Endothelial cell of umbilical vein (primary cell): ENCODE data around the gene RNF187. TPM values are rescaled to one million over a fixed set of nuclear protein-coding genes. Genes with fewer than 3 reads are reported as not detected.

Experiments used
- BruUV-seq: library from RNA; stranded (reverse); fragments of 400-500 nt; replicated peaks from 2 replicates; lab custom pipeline; 2021; lab: Mats Ljungman, UMichigan
- CTCF ChIA-PET: fragments of 300-600, 350-600 bp; sonication (Branson Sonifier 250); formaldehyde crosslinking; loops from one replicate; lab custom pipeline; 2021; ENCODE audit warnings: antibody characterized with exemption, inconsistent platforms; lab: Charles Lee
- POLR2A ChIA-PET: fragments of 300-600, 350-600 bp; sonication (Branson Sonifier 250); formaldehyde crosslinking; loops from one replicate; lab custom pipeline; 2021; ENCODE audit warnings: antibody characterized with exemption, inconsistent platforms; lab: Charles Lee
- DNase-seq: peaks from one replicate; pipeline ENCODE4 v3.0.0-alpha.2; 2011; ENCODE audit warnings: low read depth, low spot score
- FAIRE-seq: peaks from 2 replicates; lab custom pipeline; 2011; peaks lifted over from hg19 to GRCh38; lab: Jason Lieb, UNC
- H2AFZ ChIP-seq: 2 replicates; pipeline ENCODE4 v1.6.0; 2012; ENCODE audit warnings: low read depth, low read length, control low read depth, inconsistent platforms
- H3K27ac ChIP-seq: 2 replicates; pipeline ENCODE4 v1.5.1; 2011; ENCODE audit warnings: low read depth, mild to moderate bottlenecking, control low read depth, low read length, moderate library complexity; ENCODE audit not compliant: insufficient read depth
- H3K27me3 ChIP-seq, 2 experiments: 2 replicates each; pipeline versions ENCODE4 v1.6.0 to v1.6.1; 2011; ENCODE audit warnings: low read length in 2 of 2, mixed read lengths in 1 of 2; ENCODE audit not compliant: control insufficient read depth in 2 of 2, insufficient read depth in 2 of 2
- H3K36me3 ChIP-seq, 2 experiments: 2 replicates in 1 of 2; 3 replicates in 1 of 2; pipeline ENCODE4 v1.5.1; 2011; ENCODE audit warnings: low read length in 2 of 2, mild to moderate bottlenecking in 1 of 2, moderate library complexity in 1 of 2; ENCODE audit not compliant: control insufficient read depth in 2 of 2, insufficient read depth in 2 of 2; ENCODE audit errors: extremely low read depth in 1 of 2
- H3K4me1 ChIP-seq: 3 replicates; pipeline ENCODE4 v1.5.1; 2011; ENCODE audit warnings: mild to moderate bottlenecking, low read length; ENCODE audit not compliant: control insufficient read depth, insufficient read depth; ENCODE audit errors: extremely low read depth
- H3K4me2 ChIP-seq: 2 replicates; pipeline ENCODE4 v1.6.1; 2011; ENCODE audit warnings: low read length, control low read depth, mixed read lengths; ENCODE audit not compliant: insufficient read depth
- H3K4me3 ChIP-seq, 3 experiments: fragments of 200-600 bp in 1 of 3; sonication (generic), shearing (Covaris generic) in 1 of 3; replicated peaks in 1 of 3; 2 replicates each; pipeline ENCODE4 v1.5.1; 2011 to 2016; ENCODE audit warnings: control low read depth in 3 of 3, low read length in 3 of 3, mild to moderate bottlenecking in 2 of 3, inconsistent platforms in 1 of 3, low read depth in 1 of 3, moderate library complexity in 1 of 3; ENCODE audit not compliant: insufficient read depth in 1 of 3
- H3K79me2 ChIP-seq: 2 replicates; pipeline ENCODE4 v1.6.0; 2012; ENCODE audit warnings: low read length, inconsistent platforms; ENCODE audit not compliant: control insufficient read depth, insufficient read depth
- H3K9ac ChIP-seq: replicated peaks from 2 replicates; pipeline ENCODE3; 2011; ENCODE audit warnings: low read length, control low read depth; ENCODE audit not compliant: insufficient read depth; ENCODE audit errors: extremely low read depth
- H3K9me1 ChIP-seq: replicated peaks from 3 replicates; pipeline ENCODE4 v1.6.0; 2011; ENCODE audit warnings: mild to moderate bottlenecking, low read length; ENCODE audit not compliant: control insufficient read depth, insufficient read depth; ENCODE audit errors: extremely low read depth
- H3K9me3 ChIP-seq: replicated peaks from 2 replicates; pipeline ENCODE4 v1.5.1; 2012; ENCODE audit warnings: low read length, inconsistent platforms; ENCODE audit not compliant: control insufficient read depth, insufficient read depth
- H4K20me1 ChIP-seq: replicated peaks from 2 replicates; pipeline ENCODE3; 2011; ENCODE audit warnings: mild to moderate bottlenecking, low read length; ENCODE audit not compliant: control insufficient read depth, insufficient read depth; ENCODE audit errors: extremely low read depth
- EZH2 ChIP-seq: IDR thresholded peaks from 2 replicates; pipeline ENCODE4 v1.6.1; 2012; ENCODE audit warnings: borderline replicate concordance, low read depth, mild to moderate bottlenecking, moderate library complexity, low read length, inconsistent platforms; ENCODE audit not compliant: severe bottlenecking
- dilution Hi-C: fragments of 300-500 bp; cut with MboI; formaldehyde crosslinking; loops from one replicate; pipeline ENCODE4 v1.15.0; 2019; ENCODE audit warnings: low sequenced_read_pairs; ENCODE audit not compliant: extremely low pct_ligation_motif_present
- intact Hi-C: fragments of 100-400 bp; cut with micrococcal nuclease; formaldehyde crosslinking; loops from one replicate; pipeline ENCODE4 v1.10.0; 2022
- polyA plus RNA-seq, 4 experiments: library from polyadenylated mRNA; depleted of rRNA in 3 of 4; stranded (reverse) in 3 of 4; unstranded in 1 of 4; fragments of >200 nt; gene quantifications; 2 replicates each; pipeline versions ENCODE4 v1.2.1 to v1.2.3, GENCODE V29; 2011 to 2012; ENCODE audit warnings: missing spikeins in 1 of 4
- total RNA-seq: library from RNA; stranded (reverse); gene quantifications from 2 replicates; pipeline ENCODE4 v1.2.3, GENCODE V29; 2021
- TF ChIP-seq, protein P1 (sequence below), 2 donors: IDR thresholded peaks; 1 replicate in 1 of 2; 2 replicates in 1 of 2; pipeline ENCODE4 v1.5.1; 2011; ENCODE audit warnings: low read length in 2 of 2, mild to moderate bottlenecking in 2 of 2, moderate library complexity in 2 of 2, control low read depth in 1 of 2, inconsistent platforms in 1 of 2, low read depth in 1 of 2; ENCODE audit not compliant: insufficient read depth in 1 of 2; ENCODE audit errors: extremely low read depth in 1 of 2

Gene RNF187
- total and polyA plus RNA-seq, 2 donors (not counting 3 experiments of a cell fraction or from before 2014, with no cell fraction given), result 48.0 to 86.4 TPM

DNA sequence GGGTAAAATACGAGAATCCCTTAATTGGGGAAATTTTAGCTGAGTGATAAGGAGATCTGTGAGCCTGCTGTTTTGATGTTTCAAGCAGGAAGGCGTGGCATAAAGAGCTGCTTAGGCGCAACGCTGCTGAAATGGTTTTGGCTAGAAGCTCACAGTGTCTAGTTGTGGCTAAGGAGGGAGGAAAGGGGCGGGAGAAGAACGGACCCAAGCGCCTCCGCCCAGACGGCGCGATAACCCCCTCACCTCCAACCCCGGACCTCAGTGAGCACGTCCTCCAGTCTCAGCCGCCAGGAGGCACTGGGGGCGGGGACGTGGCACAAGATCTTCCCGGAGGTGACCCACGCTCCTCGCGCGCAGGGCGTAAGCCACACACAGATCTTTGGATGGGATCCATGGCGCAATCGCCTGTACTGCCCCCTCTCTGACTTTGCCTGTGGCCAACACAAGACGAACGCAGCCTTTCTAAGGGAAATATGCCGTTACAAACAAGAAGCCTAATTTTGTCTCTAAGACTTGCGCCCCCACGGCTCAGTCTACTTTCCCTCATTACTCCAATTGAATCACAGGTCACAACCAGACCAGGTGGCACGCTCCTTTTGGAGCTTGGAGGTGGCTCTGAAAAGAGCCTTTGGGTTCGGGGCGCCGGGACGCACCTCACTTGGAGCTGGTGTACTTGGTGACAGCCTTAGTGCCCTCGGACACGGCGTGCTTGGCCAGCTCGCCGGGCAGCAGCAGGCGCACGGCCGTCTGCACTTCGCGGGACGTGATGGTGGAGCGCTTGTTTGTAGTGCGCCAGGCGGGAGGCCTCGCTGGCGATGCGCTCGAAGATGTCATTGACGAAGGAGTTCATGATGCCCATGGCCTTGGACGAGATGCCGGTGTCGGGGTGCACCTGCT lies 23.4 kb upstream of the RNF187 start:
- no peak for DNase-seq
- no peak for FAIRE-seq

More for the DNA sequence above, 23.4 kb upstream of the RNF187 start:
- Histone ChIP-seq H3K27ac (no peak overlapping the region), H3K9ac (no peak overlapping the region), H3K79me2 (no peaks in the 10 kb centered on the region), H3K9me1 (no peaks in the 10 kb centered on the region), H4K20me1 (no peaks in the 10 kb centered on the region), H2AFZ (peak overlapping the region; percentile 56), H3K9me3 (no peaks in the 10 kb centered on the region), H3K36me3 (no peaks in the 10 kb centered on the region), H3K27me3 (peaks cover 49 to 63% of the 10 kb centered on the region in 2 experiments), H3K4me3 (peak overlapping the region in 1 of 3 experiments; percentile 16), H3K4me1 (peaks cover 11% of the 10 kb centered on the region), H3K4me2 (peak overlapping the region; percentile 81)
- ChIA-PET POLR2A (no interaction called here), CTCF (interaction anchor here (1.0 to 1.9 kb wide), 4 partner anchors 9 to 464 kb away, joined by 3 to 7 read pairs (median 5); partner anchors contain the start of gene RNF187)
- TF ChIP-seq, protein P1, sequence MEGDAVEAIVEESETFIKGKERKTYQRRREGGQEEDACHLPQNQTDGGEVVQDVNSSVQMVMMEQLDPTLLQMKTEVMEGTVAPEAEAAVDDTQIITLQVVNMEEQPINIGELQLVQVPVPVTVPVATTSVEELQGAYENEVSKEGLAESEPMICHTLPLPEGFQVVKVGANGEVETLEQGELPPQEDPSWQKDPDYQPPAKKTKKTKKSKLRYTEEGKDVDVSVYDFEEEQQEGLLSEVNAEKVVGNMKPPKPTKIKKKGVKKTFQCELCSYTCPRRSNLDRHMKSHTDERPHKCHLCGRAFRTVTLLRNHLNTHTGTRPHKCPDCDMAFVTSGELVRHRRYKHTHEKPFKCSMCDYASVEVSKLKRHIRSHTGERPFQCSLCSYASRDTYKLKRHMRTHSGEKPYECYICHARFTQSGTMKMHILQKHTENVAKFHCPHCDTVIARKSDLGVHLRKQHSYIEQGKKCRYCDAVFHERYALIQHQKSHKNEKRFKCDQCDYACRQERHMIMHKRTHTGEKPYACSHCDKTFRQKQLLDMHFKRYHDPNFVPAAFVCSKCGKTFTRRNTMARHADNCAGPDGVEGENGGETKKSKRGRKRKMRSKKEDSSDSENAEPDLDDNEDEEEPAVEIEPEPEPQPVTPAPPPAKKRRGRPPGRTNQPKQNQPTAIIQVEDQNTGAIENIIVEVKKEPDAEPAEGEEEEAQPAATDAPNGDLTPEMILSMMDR (IDR thresholded peaks at IDR 0.05; ENCODE audit: extremely low read depth in 1 of 2, insufficient read depth in 1 of 2, low read depth in 1 of 2, low read length in 2 of 2), result no peak
- TF ChIP-seq EZH2, result peak; percentile 62
- dilution Hi-C loops, result no loop called here
- intact Hi-C loops, result loop anchor here (2.0 kb wide), 1 partner anchor 57 kb away; the partner anchor contains the start of gene TRIM11
- BruUV-seq, result no TSS peak
